Aorta (tissue), 5 donors: ENCODE results near the gene CCBE1. TPM values are rescaled to one million over a fixed set of nuclear protein-coding genes. Genes with fewer than 3 reads are reported as not detected.
A peak's percentile ranks its signal among the peaks of the same experiment; 100 is the strongest.
"Not testable (repeated sequence)": the region's sequence is repeated elsewhere in the genome, so short reads cannot be mapped to it uniquely, and the experiment has no call there.

Experiments used
- ATAC-seq: fragments of 200-7000 bp; cut with Tn5 transposase; one replicate; pipeline ENCODE4 v1.9.1; 2022; ENCODE audit warnings: moderate library complexity; ENCODE audit not compliant: low FRiP score
- DNase-seq, 2 donors: peaks; one replicate each; pipeline ENCODE4 v3.0.0-alpha.2; 2020
- H3K27ac ChIP-seq, 2 donors: one replicate each; pipeline ENCODE4 v1.5.1; 2013; ENCODE audit warnings: low read length in 2 of 2, mild to moderate bottlenecking in 2 of 2, moderate library complexity in 2 of 2, control low read depth in 1 of 2, inconsistent platforms in 1 of 2, low read depth in 1 of 2
- H3K27me3 ChIP-seq, 2 donors: one replicate each; pipeline ENCODE4 v1.6.1; 2013; ENCODE audit warnings: control low read depth in 1 of 2, low read length in 1 of 2, mild to moderate bottlenecking in 1 of 2, moderate library complexity in 1 of 2; ENCODE audit not compliant: insufficient read depth in 2 of 2, control insufficient read depth in 1 of 2
- H3K36me3 ChIP-seq, 2 donors: one replicate each; pipeline ENCODE4 v1.6.1; 2013; ENCODE audit warnings: control low read depth in 1 of 2, low read length in 1 of 2, mild to moderate bottlenecking in 1 of 2; ENCODE audit not compliant: insufficient read depth in 2 of 2, control insufficient read depth in 1 of 2
- H3K4me1 ChIP-seq, 2 donors: one replicate each; pipeline ENCODE4 v1.6.1; 2013; ENCODE audit warnings: low read length in 2 of 2, control low read depth in 1 of 2, mild to moderate bottlenecking in 1 of 2, moderate library complexity in 1 of 2; ENCODE audit not compliant: insufficient read depth in 2 of 2, control insufficient read depth in 1 of 2
- H3K4me3 ChIP-seq, 2 donors: one replicate each; pipeline ENCODE4 v1.5.1; 2013; ENCODE audit warnings: low read length in 2 of 2, control low read depth in 1 of 2, mild to moderate bottlenecking in 1 of 2
- H3K9me3 ChIP-seq: one replicate; pipeline ENCODE4 v1.6.1; 2013; ENCODE audit warnings: mild to moderate bottlenecking, low read length; ENCODE audit not compliant: control insufficient read depth
- WGBS, 2 donors: extraction: QIAGEN DNeasy Blood & Tissue Kit; methylation state at CpG; one replicate each; pipeline ENCODE4 v1.1.7; 2013; 5-methylcytosine and 5-hydroxymethylcytosine counted together
- intact Hi-C, 2 donors: fragments of 100-400 bp; cut with DNase I; formaldehyde crosslinking; loops; one replicate each; pipeline versions ENCODE4 v1.14.2 to v1.15.0; 2022
- polyA plus RNA-seq, 2 donors: library from polyadenylated mRNA; stranded (reverse); fragments of 200-250 nt; gene quantifications; one replicate each; pipeline ENCODE4 v1.2.3, GENCODE V29; 2013
- total RNA-seq, 2 donors: library from RNA; stranded (reverse); fragmentation: NEBNext Ultra II Directional; extraction: Animal tissue kit (Norgen Biotek cat#: 25700); gene quantifications; one replicate each; pipeline ENCODE4 v1.2.1, GENCODE V29; 2021
- donor health status: healthy with polysubstance abuse.
- donor health status: Bipolar disorder and iron deficiency.
- donor health status: DM: no; HTN: no; CAD: no.
- donor health status: DM: no; HTN: no; CAD: no.
- donor health status: DM: yes; HTN: yes; CAD: no.

Gene CCBE1
- total and polyA plus RNA-seq, 4 donors = 0.36 to 0.61 TPM; not detected in 2

DNA sequence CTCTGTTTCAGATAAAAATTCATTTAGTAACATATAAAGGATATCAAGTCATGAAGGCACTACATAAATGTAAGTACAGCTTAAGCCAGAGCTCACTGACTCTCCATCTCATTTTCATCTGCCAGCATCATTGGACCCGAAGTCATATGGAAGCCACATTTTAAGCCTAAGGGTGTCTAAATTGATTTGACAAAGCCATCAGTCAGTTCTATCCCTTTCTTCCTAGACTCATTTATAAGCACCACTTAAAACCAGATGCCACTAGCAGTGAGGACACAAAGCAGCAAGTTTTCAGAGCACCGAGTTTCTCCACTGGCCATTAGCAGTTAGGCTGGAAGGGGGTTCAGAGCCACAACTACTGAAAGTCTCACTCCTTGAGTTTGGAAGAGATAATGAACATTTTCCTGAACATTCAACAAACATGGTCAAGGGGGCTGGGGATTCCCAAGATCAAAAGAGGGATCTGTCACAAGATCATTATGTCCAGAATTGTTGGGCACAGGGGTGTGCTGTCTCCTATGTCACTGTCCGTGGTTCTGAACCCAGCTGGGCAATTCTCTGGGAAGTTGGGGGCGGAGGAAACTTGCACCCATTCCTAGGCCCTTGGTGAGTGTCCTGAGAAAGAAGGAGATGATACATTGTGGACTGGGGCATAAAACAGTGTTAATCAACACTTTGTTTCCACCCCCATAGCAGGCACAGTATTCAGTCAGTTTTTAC, 179.6 kb downstream of the CCBE1 start:
- no peak for ATAC-seq
- no peaks in the 10 kb centered on the region for H3K36me3 ChIP-seq

DNA sequence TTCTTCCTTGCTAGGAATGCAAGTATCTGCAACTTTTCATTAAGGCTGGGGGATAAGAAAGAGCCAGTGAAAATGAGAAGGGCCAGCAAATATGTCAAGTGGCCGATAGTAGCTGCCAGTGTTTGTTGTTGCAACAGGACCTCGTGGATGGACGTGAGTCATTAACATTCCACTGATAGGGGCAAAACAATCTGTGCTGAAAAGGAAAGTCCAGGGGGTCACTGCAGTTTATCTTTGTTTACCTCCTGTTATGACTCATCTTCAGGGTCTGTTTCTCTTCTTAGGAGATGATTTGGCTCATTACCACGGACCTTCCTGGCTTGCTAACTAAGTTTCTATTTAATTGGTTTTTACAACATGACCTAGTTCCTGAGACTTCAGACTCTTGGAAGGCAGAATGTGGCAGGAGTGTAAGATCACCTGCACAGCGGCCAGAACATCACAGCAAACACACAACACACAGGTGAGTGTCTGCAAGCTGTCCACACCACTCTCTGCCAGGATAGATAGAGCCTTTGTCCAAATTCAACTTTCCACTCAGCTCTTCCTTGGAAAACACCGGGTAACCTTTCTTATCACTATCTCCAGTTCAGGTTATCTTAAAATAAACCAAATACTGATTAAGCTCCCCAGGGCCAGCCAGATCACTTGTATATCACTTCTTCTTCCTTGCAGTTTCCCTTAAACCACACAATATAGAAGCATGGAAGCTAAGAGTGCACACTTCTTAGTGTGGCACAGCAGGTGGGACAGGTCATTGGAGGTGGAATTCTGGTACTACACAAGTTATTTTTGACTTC, 180.7 kb downstream of the CCBE1 start:
- H3K4me1 ChIP-seq = peaks cover 0 to 4% of the 10 kb centered on the region in 2 donors
- H3K36me3 ChIP-seq = no peaks in the 10 kb centered on the region
- no peaks in the 10 kb centered on the region for H3K27me3 ChIP-seq
- H3K9me3 ChIP-seq = no peaks in the 10 kb centered on the region
- DNase-seq (no peak), ATAC-seq (peak; percentile 47)
- intact Hi-C loops = no loop called here
- H3K27ac ChIP-seq = no peak overlapping the region
- 10 to 12% methylated on average over 6 of the region's 6 CpGs for WGBS, 2 donors
- no peak overlapping the region for H3K4me3 ChIP-seq

More for the DNA sequence above, 179.6 kb downstream of the CCBE1 start:
- no peak for DNase-seq
- intact Hi-C loops = no loop called here
- Histone ChIP-seq H3K4me1 (peaks cover 0 to 4% of the 10 kb centered on the region in 2 donors), H3K27me3 (no peaks in the 10 kb centered on the region), H3K9me3 (no peaks in the 10 kb centered on the region), H3K27ac (no peak overlapping the region), H3K4me3 (no peak overlapping the region)
- 52 to 60% methylated on average over 4 of the region's 4 CpGs for WGBS, 2 donors

DNA sequence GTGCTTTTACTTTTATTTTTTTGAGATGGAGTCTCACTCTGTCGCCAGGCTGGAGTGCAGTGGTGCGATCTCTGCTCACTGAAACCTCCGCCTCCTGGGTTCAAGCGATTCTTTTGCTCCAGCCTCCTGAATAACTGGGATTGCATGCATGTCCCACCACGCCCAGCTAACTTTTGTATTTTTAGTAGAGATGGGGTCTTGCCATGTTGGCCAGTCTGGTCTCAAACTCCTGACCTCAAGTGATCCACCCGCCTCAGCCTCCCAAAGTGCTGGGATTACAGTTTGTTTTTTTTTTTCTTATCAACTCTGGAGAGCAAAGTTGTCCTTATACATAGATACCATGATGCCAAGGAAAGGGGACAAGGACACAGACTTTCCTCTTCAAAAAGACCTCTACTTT, 181.3 kb downstream of the CCBE1 start:
- H3K36me3 ChIP-seq, H3K4me1 ChIP-seq, H3K27ac ChIP-seq, H3K27me3 ChIP-seq, DNase-seq, intact Hi-C loops, ATAC-seq, H3K9me3 ChIP-seq, H3K4me3 ChIP-seq: not testable (repeated sequence)
- 80 to 81% methylated on average over 6 of the region's 6 CpGs for WGBS, 2 donors

DNA sequence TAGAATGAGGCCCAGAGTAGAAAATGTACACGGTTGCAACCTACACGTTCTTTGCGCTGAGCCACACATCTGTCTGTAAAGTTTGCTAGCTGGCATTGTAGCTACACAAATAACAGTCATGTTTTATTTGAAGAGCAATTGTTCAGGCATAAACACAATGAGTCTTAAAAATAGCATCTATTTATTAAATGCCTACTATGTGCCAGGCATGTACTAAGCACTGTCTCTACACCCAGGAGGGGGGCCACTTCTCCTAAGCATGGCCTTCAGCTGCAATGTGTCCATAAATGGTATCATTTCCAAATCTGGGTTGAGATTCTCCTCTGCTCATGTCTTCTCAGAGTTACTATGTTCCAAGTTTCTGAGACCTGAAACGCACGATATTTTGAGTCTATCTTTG, 182.1 kb downstream of the CCBE1 start:
- no peak for DNase-seq
- H3K9me3 ChIP-seq = no peaks in the 10 kb centered on the region
- no peak overlapping the region for H3K4me3 ChIP-seq
- intact Hi-C loops = no loop called here
- no peak for ATAC-seq
- H3K27me3 ChIP-seq = no peaks in the 10 kb centered on the region
- no peak overlapping the region for H3K27ac ChIP-seq
- 52 to 60% methylated on average over 5 of the region's 5 CpGs for WGBS, 2 donors
- peaks cover 0 to 4% of the 10 kb centered on the region in 2 donors for H3K4me1 ChIP-seq
- no peaks in the 10 kb centered on the region for H3K36me3 ChIP-seq

DNA sequence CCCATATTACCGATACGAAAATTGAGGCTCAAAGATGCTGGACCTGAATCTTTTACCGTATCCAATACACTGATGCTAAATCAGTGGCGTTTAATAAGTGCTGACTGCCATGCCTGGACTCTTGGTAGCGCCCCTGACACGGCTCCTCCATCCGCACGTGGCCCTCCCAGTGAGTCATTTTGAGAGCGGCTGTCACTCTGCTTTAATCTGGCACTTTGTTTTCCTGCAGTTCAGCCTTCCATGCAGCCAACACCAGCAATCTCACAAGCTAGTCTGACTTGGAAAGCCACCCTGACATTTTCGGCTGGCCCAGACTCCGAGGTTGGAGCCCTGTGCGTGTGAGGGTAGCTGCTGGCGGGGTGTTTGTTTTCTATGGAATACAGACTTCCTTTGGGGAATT, 183.0 kb downstream of the CCBE1 start:
- WGBS, 2 donors = 2 to 5% methylated on average over 13 of the region's 13 CpGs
- no peak overlapping the region for H3K27ac ChIP-seq
- intact Hi-C loops = no loop called here
- H3K4me1 ChIP-seq = peaks cover 0 to 4% of the 10 kb centered on the region in 2 donors
- H3K36me3 ChIP-seq = no peaks in the 10 kb centered on the region
- H3K4me3 ChIP-seq = no peak overlapping the region
- DNase-seq (peak; percentile 77), ATAC-seq (peak; percentile 79)
- no peaks in the 10 kb centered on the region for H3K27me3 ChIP-seq
- no peaks in the 10 kb centered on the region for H3K9me3 ChIP-seq

DNA sequence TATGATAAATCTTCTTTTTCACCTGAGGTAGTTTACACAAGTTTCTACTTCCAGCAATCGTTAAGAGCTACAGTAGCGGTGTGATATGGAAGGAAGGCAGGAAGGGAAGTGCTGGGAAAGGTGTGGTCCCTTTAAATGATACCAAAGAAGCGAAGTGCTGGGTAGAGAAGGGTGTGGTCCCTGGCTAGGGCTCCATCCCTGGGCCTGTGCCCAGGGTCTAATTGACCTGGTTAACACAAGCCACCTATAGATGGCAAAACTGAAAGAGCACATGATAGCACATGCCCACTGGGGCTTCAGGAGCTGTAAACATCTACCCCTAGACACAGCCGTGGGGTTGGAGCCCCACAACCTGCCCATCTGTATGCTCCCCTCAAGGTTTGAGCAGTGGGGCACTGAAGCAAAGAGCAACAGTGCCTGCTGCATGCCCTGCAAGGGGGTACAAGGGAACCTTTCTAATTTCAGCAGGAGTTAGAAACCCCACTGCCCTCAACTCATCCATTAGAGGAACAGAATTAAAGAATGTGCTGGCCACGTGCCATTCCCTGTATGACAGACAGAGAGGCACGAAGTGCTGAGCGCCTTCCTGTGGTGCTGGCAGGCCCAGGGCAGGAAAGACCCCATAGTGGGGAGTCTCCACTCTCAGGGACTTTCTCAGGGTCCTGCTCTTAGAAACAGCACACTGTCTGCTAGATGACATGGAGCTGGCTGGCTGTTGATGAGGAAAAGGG, 185.0 kb downstream of the CCBE1 start:
- H3K4me1 ChIP-seq = peaks cover 0 to 4% of the 10 kb centered on the region in 2 donors
- H3K4me3 ChIP-seq = no peak overlapping the region
- H3K27me3 ChIP-seq = no peaks in the 10 kb centered on the region
- H3K9me3 ChIP-seq = no peaks in the 10 kb centered on the region
- ATAC-seq = no peak
- no peak overlapping the region for H3K27ac ChIP-seq
- no peak for DNase-seq
- WGBS, 2 donors = 61 to 62% methylated on average over 7 of the region's 7 CpGs
- intact Hi-C loops = no loop called here
- H3K36me3 ChIP-seq = no peaks in the 10 kb centered on the region

DNA sequence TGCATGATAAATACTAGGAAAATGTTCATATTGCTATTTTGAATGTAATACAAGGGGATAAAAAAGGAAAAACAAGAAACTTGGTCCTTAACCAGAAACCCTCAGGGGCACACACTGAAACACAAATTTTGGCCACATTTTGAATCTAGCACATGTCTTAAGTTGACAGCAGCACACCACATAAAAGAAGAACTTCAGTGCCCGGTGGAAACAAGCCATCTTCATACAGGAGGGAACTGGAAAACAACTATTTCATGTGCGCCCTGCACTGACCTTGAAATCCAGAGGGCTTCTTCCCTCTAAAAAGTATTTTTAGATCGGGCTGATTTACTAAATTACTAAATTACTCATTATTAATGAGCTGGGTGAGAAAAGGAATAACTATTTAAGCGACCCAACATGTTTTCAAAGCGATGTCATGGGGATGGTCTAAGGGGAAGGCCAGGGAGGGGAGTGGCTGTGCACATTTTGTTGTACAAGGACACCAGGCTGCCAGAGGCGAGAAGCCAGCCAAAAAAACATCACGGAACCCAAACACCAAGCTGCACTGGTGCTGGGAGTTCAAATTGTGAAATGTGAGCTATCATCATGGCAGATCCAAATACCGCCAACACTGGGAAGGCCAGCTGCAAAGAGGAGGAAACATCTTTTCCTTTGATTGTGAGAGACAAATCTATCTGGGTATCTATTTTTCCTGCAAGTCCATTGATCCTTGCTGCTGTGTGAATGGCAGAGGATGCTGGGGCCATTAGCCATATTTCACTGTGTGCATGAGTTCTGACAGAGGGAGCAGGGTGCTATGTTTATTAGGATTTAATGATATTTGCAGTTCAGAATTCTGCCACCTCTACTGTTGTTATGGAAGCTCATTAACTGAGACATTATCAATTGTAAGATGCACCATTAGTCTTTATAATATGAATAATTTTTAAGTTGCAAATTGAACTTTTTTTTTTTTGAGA, 187.5 kb downstream of the CCBE1 start:
- H3K36me3 ChIP-seq = no peaks in the 10 kb centered on the region
- intact Hi-C loops = no loop called here
- H3K4me3 ChIP-seq = no peak overlapping the region
- no peaks in the 10 kb centered on the region for H3K27me3 ChIP-seq
- peaks cover 0 to 4% of the 10 kb centered on the region in 2 donors for H3K4me1 ChIP-seq
- no peaks in the 10 kb centered on the region for H3K9me3 ChIP-seq
- 54 to 63% methylated on average over 8 of the region's 8 CpGs for WGBS, 2 donors
- no peak overlapping the region for H3K27ac ChIP-seq
- DNase-seq (no peak), ATAC-seq (no peak)

DNA sequence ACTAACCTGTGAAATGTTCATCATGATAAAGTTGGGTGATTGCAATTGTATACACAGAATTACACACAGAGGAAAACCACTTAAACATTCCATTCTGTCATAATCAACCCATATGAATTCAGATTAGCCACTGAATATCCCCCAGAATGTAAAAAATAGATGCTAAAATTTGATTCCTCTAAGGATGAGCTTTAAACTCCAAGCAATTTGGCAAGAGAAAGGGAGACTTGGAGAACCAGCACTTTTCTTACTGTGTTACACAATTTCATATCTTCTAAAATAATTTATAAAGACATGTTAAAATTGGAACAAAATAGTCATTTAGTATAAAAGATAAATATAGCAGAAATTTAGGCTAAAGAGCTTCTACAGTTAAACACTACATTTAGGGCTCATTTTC, 191.9 kb downstream of the CCBE1 start:
- DNase-seq (no peak), ATAC-seq (no peak)
- H3K27me3 ChIP-seq = no peaks in the 10 kb centered on the region
- intact Hi-C loops = no loop called here
- H3K36me3 ChIP-seq = no peaks in the 10 kb centered on the region
- H3K9me3 ChIP-seq = no peaks in the 10 kb centered on the region
- no peaks in the 10 kb centered on the region for H3K4me1 ChIP-seq
- H3K27ac ChIP-seq = no peak overlapping the region
- H3K4me3 ChIP-seq = no peak overlapping the region
